GM23338 (cell line): ENCODE measurements around the gene INPP4B. TPM values are rescaled to one million over a fixed set of nuclear protein-coding genes. Genes with fewer than 3 reads are reported as not detected.

Experiments
- ATAC-seq: fragments of 200-7000 bp; cut with Tn5 transposase; 3 replicates; pipeline ENCODE4 v1.9.1; 2020
- DNase-seq: peaks from one replicate; pipeline ENCODE4 v3.0.0-alpha.2; 2015; ENCODE audit warnings: low spot score
- H2AFZ ChIP-seq: fragments of 200-600 bp; sonication (generic); 2 replicates; pipeline ENCODE4 v1.8.0; 2016; ENCODE audit warnings: antibody characterized with exemption, mild to moderate bottlenecking, moderate library complexity
- H3F3A ChIP-seq: fragments of 200-600 bp; sonication (generic); replicated peaks from 2 replicates; pipeline ENCODE4 v1.8.0; 2017; ENCODE audit warnings: antibody characterized with exemption, mixed run types, low read depth
- H3K27ac ChIP-seq: fragments of 200-600 bp; sonication (generic); 2 replicates; pipeline ENCODE4 v1.6.1; 2016; ENCODE audit warnings: low read depth
- H3K27me3 ChIP-seq: fragments of 200-600 bp; sonication (generic); 2 replicates; pipeline ENCODE4 v1.8.0; 2016; ENCODE audit warnings: mild to moderate bottlenecking, mixed run types, moderate library complexity; ENCODE audit not compliant: insufficient read depth
- H3K36me3 ChIP-seq: fragments of 200-600 bp; sonication (generic); 2 replicates; pipeline ENCODE4 v1.8.0; 2016; ENCODE audit warnings: mild to moderate bottlenecking; ENCODE audit not compliant: insufficient read depth
- H3K4me1 ChIP-seq: fragments of 200-600 bp; sonication (generic); 2 replicates; pipeline ENCODE4 v1.8.0; 2016; ENCODE audit warnings: mild to moderate bottlenecking, moderate library complexity; ENCODE audit not compliant: insufficient read depth
- H3K4me2 ChIP-seq: fragments of 200-600 bp; sonication (generic); 2 replicates; pipeline ENCODE4 v1.7.1; 2017; ENCODE audit warnings: mixed run types
- H3K4me3 ChIP-seq: fragments of 200-600 bp; sonication (generic); 2 replicates; pipeline ENCODE4 v1.6.1; 2016; ENCODE audit warnings: mixed run types
- H3K79me2 ChIP-seq: fragments of 200-600 bp; sonication (generic); replicated peaks from 2 replicates; pipeline ENCODE4 v1.8.0; 2017; ENCODE audit warnings: mild to moderate bottlenecking; ENCODE audit not compliant: insufficient read depth
- H3K9me2 ChIP-seq: fragments of 200-600 bp; sonication (generic); 2 replicates; pipeline ENCODE4 v1.8.0; 2017; ENCODE audit not compliant: insufficient read depth
- H4K20me1 ChIP-seq: fragments of 200-600 bp; sonication (generic); replicated peaks from 2 replicates; pipeline ENCODE4 v1.8.0; 2017; ENCODE audit warnings: mild to moderate bottlenecking; ENCODE audit not compliant: insufficient read depth
- H3K27ac Mint-ChIP-seq: 2 replicates; pipeline ENCODE4 v1.8.0; 2020; ENCODE audit warnings: inconsistent platforms, mild to moderate bottlenecking, moderate library complexity, mixed read lengths
- H3K27me3 Mint-ChIP-seq: 3 replicates; pipeline ENCODE4 v1.8.0; 2022; ENCODE audit warnings: low read depth, mild to moderate bottlenecking, moderate library complexity, mixed read lengths, inconsistent platforms; ENCODE audit not compliant: insufficient read depth, poor library complexity
- H3K36me3 Mint-ChIP-seq: 3 replicates; pipeline ENCODE4 v1.8.0; 2021; ENCODE audit warnings: low read depth, mild to moderate bottlenecking, inconsistent platforms, moderate library complexity, mixed read lengths
- H3K4me1 Mint-ChIP-seq: 3 replicates; pipeline ENCODE4 v1.8.0; 2020; ENCODE audit warnings: mild to moderate bottlenecking, inconsistent platforms, mixed read lengths
- H3K4me3 Mint-ChIP-seq: 3 replicates; pipeline ENCODE4 v1.8.0; 2021; ENCODE audit warnings: moderate library complexity, mild to moderate bottlenecking, inconsistent platforms, mixed read lengths
- H3K9me3 Mint-ChIP-seq: 3 replicates; pipeline ENCODE4 v1.8.0; 2020; ENCODE audit warnings: moderate library complexity, mild to moderate bottlenecking, inconsistent platforms, mixed read lengths
- CREB1 ChIP-seq: fragments of 250-450 bp; sonication (Bioruptor Pico); IDR thresholded peaks from 2 replicates; pipeline ENCODE4 v1.5.0; 2020; ENCODE audit warnings: low read depth, mild to moderate bottlenecking, moderate library complexity
- CTCF ChIP-seq, 2 experiments: fragments of 200-600 bp in 1 of 2; sonication (generic) in 1 of 2; conservative IDR thresholded peaks; 2 replicates each; pipeline versions ENCODE4 v1.5.1 to v1.6.1; 2016 to 2017; ENCODE audit warnings: antibody characterized with exemption in 2 of 2, low read depth in 2 of 2, mild to moderate bottlenecking in 2 of 2, moderate library complexity in 1 of 2
- EZH2 ChIP-seq: fragments of 200-600 bp; sonication (generic); IDR thresholded peaks from one replicate; pipeline ENCODE4 v1.8.0; 2017; ENCODE audit warnings: antibody characterized with exemption, mild to moderate bottlenecking, low read depth; ENCODE audit not compliant: unreplicated experiment
- EZH2phosphoT487 ChIP-seq: fragments of 200-600 bp; sonication (generic); IDR thresholded peaks from one replicate; pipeline ENCODE4 v1.8.1; 2018; ENCODE audit warnings: antibody characterized with exemption; ENCODE audit not compliant: unreplicated experiment
- JUNB ChIP-seq: IDR thresholded peaks from one replicate; pipeline ENCODE4 v1.6.1; 2016; ENCODE audit warnings: antibody characterized with exemption; ENCODE audit not compliant: unreplicated experiment
- NANOG ChIP-seq: IDR thresholded peaks from 2 replicates; pipeline ENCODE4 v1.6.1; 2016; ENCODE audit warnings: antibody characterized with exemption, borderline replicate concordance
- POLR2AphosphoS5 ChIP-seq: IDR thresholded peaks from 2 replicates; pipeline ENCODE4 v1.6.1; 2016; ENCODE audit warnings: antibody characterized with exemption, low read depth
- STAT1 ChIP-seq: IDR thresholded peaks from one replicate; pipeline ENCODE4 v1.6.1; 2016; ENCODE audit warnings: antibody characterized with exemption; ENCODE audit not compliant: unreplicated experiment
- ZNF114 ChIP-seq: fragments of 250-450 bp; sonication (Bioruptor Pico); IDR thresholded peaks from 2 replicates; pipeline ENCODE4 v1.5.0; 2020; ENCODE audit warnings: mild to moderate bottlenecking, moderate library complexity
- ZNF331 ChIP-seq: fragments of 250-450 bp; sonication (Bioruptor Pico); IDR thresholded peaks from 2 replicates; pipeline ENCODE4 v1.5.0; 2020; ENCODE audit warnings: low read depth, mild to moderate bottlenecking, moderate library complexity
- polyA plus RNA-seq: library from polyadenylated mRNA; unstranded; fragments of >200 nt; fragmentation: Nextera tagmentation; extraction: Ambion mirVana; gene quantifications from 2 replicates; pipeline ENCODE4 v1.2.1, GENCODE V29; 2016
- total RNA-seq: library from RNA; depleted of rRNA; stranded (reverse); fragments of >200 nt; shearing (Covaris generic); gene quantifications from 2 replicates; pipeline ENCODE4 v1.2.3, GENCODE V29; 2014
- TF ChIP-seq, protein P1 (sequence below): IDR thresholded peaks from 2 replicates; pipeline ENCODE4 v1.6.1; 2016; ENCODE audit warnings: antibody characterized with exemption
- TF ChIP-seq, protein P2 (sequence below): IDR thresholded peaks from one replicate; pipeline ENCODE4 v1.6.1; 2018; ENCODE audit warnings: antibody characterized with exemption; ENCODE audit not compliant: unreplicated experiment

Gene INPP4B
- total and polyA plus RNA-seq, 2 experiments from 2014 or later = 0.11 to 0.14 TPM

GRCh38 chr4:142420311-142421095 lies 425.6 kb downstream of the INPP4B start (continued):
- TF ChIP-seq, protein P1, sequence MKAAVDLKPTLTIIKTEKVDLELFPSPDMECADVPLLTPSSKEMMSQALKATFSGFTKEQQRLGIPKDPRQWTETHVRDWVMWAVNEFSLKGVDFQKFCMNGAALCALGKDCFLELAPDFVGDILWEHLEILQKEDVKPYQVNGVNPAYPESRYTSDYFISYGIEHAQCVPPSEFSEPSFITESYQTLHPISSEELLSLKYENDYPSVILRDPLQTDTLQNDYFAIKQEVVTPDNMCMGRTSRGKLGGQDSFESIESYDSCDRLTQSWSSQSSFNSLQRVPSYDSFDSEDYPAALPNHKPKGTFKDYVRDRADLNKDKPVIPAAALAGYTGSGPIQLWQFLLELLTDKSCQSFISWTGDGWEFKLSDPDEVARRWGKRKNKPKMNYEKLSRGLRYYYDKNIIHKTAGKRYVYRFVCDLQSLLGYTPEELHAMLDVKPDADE = no peak
- TF ChIP-seq, protein P2, sequence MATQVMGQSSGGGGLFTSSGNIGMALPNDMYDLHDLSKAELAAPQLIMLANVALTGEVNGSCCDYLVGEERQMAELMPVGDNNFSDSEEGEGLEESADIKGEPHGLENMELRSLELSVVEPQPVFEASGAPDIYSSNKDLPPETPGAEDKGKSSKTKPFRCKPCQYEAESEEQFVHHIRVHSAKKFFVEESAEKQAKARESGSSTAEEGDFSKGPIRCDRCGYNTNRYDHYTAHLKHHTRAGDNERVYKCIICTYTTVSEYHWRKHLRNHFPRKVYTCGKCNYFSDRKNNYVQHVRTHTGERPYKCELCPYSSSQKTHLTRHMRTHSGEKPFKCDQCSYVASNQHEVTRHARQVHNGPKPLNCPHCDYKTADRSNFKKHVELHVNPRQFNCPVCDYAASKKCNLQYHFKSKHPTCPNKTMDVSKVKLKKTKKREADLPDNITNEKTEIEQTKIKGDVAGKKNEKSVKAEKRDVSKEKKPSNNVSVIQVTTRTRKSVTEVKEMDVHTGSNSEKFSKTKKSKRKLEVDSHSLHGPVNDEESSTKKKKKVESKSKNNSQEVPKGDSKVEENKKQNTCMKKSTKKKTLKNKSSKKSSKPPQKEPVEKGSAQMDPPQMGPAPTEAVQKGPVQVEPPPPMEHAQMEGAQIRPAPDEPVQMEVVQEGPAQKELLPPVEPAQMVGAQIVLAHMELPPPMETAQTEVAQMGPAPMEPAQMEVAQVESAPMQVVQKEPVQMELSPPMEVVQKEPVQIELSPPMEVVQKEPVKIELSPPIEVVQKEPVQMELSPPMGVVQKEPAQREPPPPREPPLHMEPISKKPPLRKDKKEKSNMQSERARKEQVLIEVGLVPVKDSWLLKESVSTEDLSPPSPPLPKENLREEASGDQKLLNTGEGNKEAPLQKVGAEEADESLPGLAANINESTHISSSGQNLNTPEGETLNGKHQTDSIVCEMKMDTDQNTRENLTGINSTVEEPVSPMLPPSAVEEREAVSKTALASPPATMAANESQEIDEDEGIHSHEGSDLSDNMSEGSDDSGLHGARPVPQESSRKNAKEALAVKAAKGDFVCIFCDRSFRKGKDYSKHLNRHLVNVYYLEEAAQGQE = no peak
- TF ChIP-seq CTCF (conservative IDR thresholded peaks at IDR 0.05; ENCODE audit: low read depth in 2 of 2) = no peak
- TF ChIP-seq EZH2 = no peak
- TF ChIP-seq POLR2AphosphoS5 = no peak
- TF ChIP-seq STAT1 = no peak
- no peak for TF ChIP-seq NANOG
- no peak for TF ChIP-seq ZNF331 (CRISPR knock-in tag)
- no peak for TF ChIP-seq CREB1
- no peak for TF ChIP-seq EZH2phosphoT487
- no peak for TF ChIP-seq JUNB
- no peak for TF ChIP-seq ZNF114

DNA sequence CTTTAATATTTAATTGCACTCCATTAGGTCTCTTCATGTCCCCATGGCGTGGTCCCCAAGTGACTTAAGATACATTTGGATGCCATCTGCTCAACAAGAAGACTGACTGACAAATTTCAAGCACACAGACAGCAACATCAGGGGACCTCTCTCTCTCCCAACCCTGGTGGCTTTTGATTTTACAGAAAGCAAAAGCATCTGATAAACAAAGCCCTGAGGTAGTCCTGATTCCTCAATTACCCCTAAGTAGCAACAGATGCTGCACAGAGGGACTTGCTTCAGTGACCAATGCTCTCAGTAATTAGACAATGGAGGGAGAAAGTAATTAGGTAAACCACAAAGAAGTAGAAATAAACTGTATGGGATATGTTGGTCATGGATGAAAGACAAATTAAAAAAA lies 426.4 kb downstream of the INPP4B start:
- no peak for DNase-seq
- H3F3A ChIP-seq = no peaks in the 10 kb centered on the region
- H3K4me3 Mint-ChIP-seq = no peak overlapping the region
- H3K4me3 ChIP-seq = no peak overlapping the region
- H3K27me3 Mint-ChIP-seq = no peaks in the 10 kb centered on the region
- peaks cover 7% of the 10 kb centered on the region; the same call in 1 of the 2 replicates for H3K4me1 ChIP-seq
- H3K9me2 ChIP-seq = no peaks in the 10 kb centered on the region
- no peaks in the 10 kb centered on the region for H4K20me1 ChIP-seq
- H3K4me1 Mint-ChIP-seq = peaks cover 8% of the 10 kb centered on the region; the same call in 2 of the 3 replicates
- H3K27ac Mint-ChIP-seq = no peak overlapping the region
- H2AFZ ChIP-seq = no peak overlapping the region
- H3K27ac ChIP-seq = no peak overlapping the region
- H3K36me3 ChIP-seq = no peaks in the 10 kb centered on the region
- no peak for ATAC-seq
- H3K27me3 ChIP-seq = no peaks in the 10 kb centered on the region
- H3K4me2 ChIP-seq = no peak overlapping the region
- no peaks in the 10 kb centered on the region for H3K79me2 ChIP-seq
- no peaks in the 10 kb centered on the region for H3K36me3 Mint-ChIP-seq
- H3K9me3 Mint-ChIP-seq = no peaks in the 10 kb centered on the region; the same call in 2 of the 3 replicates
- TF ChIP-seq EZH2phosphoT487 (no peak), EZH2 (no peak), ZNF114 (no peak), STAT1 (no peak), CTCF (conservative IDR thresholded peaks at IDR 0.05; ENCODE audit: low read depth in 2 of 2) (no peak), NANOG (no peak), JUNB (no peak), CREB1 (no peak), ZNF331 (CRISPR knock-in tag) (no peak)
- TF ChIP-seq, protein P1 = no peak
